GM21528 (cell line): ENCODE data around the gene NFS1.

Experiments
- ATAC-seq: cut with Tn5 transposase; IDR thresholded peaks from one replicate; pipeline ENCODE4 v1.9.1; 2021; ENCODE audit warnings: mild to moderate bottlenecking, moderate library complexity; ENCODE audit not compliant: unreplicated experiment, low FRiP score

Gene NFS1

DNA sequence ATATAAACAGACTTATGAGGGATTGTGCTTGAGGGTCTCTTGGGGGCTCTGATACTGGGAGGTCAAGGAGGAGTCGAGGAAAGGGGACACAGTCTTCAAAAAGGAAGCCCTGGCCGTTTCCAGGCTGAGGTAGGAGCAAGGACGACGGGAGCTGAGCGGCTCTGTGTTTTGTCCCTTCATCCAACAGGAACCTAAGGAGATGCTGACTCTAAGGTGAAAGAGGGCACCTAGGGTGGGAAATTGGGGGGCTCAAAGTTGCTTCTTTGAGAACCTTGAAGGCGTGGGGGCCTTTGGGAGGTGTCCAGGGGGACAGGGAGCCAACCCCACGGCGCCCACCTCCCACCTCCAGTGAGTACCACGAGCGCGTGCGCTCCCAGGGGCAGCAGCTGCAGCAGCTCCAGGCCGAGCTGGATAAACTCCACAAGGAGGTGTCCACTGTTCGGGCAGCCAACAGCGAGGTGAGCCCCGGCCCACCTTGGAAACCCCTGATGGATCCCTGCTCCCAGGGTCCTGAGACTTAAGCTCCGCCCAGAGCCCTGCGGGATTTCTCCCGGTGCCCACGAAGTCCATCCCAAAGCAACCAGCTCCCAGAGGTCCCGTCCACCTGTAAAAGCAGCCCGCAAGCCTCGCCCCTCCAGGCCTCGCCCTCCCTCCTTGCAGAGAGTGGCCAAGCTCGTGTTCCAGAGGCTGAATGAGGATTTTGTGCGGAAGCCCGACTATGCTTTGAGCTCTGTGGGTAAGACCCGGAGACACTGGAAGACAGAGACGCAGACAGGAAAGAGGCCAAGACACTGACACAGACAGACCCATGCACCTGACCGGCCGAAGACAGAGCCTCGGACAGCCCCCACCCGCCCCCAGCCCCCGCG, 80.7 kb downstream of the NFS1 start:
- no peak for ATAC-seq
